Spleen (tissue), 11 donors: ENCODE measurements around the gene LDLRAD4. TPM values are rescaled to one million over a fixed set of nuclear protein-coding genes. Genes with fewer than 3 reads are reported as not detected.
A peak's percentile ranks its signal among the peaks of the same experiment; 100 is the strongest.

Experiments
- DNase-seq: peaks from one replicate; pipeline ENCODE4 v3.0.0-alpha.2; 2020
- H3K27ac ChIP-seq, 8 donors: fragments of 200-600 bp; sonication (generic) in 7 of 8; 1 replicate in 4 of 8; 2 replicates in 4 of 8; pipeline versions ENCODE4 v1.5.0 to v1.8.0; 2016 to 2021; ENCODE audit warnings: inconsistent platforms in 4 of 8, mild to moderate bottlenecking in 4 of 8, moderate library complexity in 1 of 8
- H3K27me3 ChIP-seq, 7 donors: fragments of 200-600 bp; sonication (generic) in 6 of 7; replicated peaks in 1 of 7; 1 replicate in 4 of 7; 2 replicates in 3 of 7; pipeline versions ENCODE4 v1.5.0 to v1.8.0; 2016 to 2021; ENCODE audit warnings: inconsistent platforms in 3 of 7, mild to moderate bottlenecking in 1 of 7
- H3K36me3 ChIP-seq, 6 donors: fragments of 200-600 bp; sonication (generic) in 5 of 6; 1 replicate in 4 of 6; 2 replicates in 2 of 6; pipeline versions ENCODE4 v1.5.0 to v1.8.0; 2016 to 2021; ENCODE audit warnings: inconsistent platforms in 2 of 6
- H3K4me1 ChIP-seq, 6 donors: fragments of 200-600 bp; sonication (generic) in 5 of 6; 1 replicate in 3 of 6; 2 replicates in 3 of 6; pipeline versions ENCODE4 v1.5.0 to v1.8.0; 2016 to 2021; ENCODE audit warnings: inconsistent platforms in 3 of 6
- H3K4me3 ChIP-seq, 8 donors: fragments of 200-600 bp; sonication (generic) in 7 of 8; 1 replicate in 4 of 8; 2 replicates in 4 of 8; pipeline versions ENCODE4 v1.5.0 to v1.8.0; 2016 to 2021; ENCODE audit warnings: inconsistent platforms in 4 of 8, mild to moderate bottlenecking in 4 of 8, moderate library complexity in 2 of 8
- H3K9me3 ChIP-seq, 8 donors: fragments of 200-600 bp; sonication (generic) in 7 of 8; 1 replicate in 4 of 8; 2 replicates in 4 of 8; pipeline versions ENCODE4 v1.5.0 to v1.8.0; 2016 to 2021; ENCODE audit warnings: inconsistent platforms in 4 of 8
- CTCF ChIP-seq, 11 experiments: fragments of 200-600 bp in 7 of 11; fragments of 450-650 bp in 4 of 11; sonication (generic) in 4 of 11; IDR thresholded peaks in 8 of 11; conservative IDR thresholded peaks in 3 of 11; 1 replicate in 7 of 11; 2 replicates in 4 of 11; pipeline versions ENCODE4 v1.4.0 to v1.8.0; 2016 to 2021; ENCODE audit warnings: antibody characterized with exemption in 11 of 11, inconsistent platforms in 4 of 11, mild to moderate bottlenecking in 1 of 11
- POLR2A ChIP-seq, 3 donors: fragments of 450-650 bp; IDR thresholded peaks; one replicate each; pipeline ENCODE4 v1.5.1; 2017; ENCODE audit warnings: antibody characterized with exemption in 3 of 3, mild to moderate bottlenecking in 1 of 3
- POLR2AphosphoS5 ChIP-seq, 3 donors: sonication (generic); formaldehyde crosslinking; IDR thresholded peaks; one replicate each; pipeline ENCODE4 v1.5.1; 2017; ENCODE audit warnings: antibody characterized with exemption in 3 of 3
- WGBS, 5 donors: extraction: QIAGEN DNeasy Blood & Tissue Kit in 3 of 5; methylation state at CpG; one replicate each; pipeline versions ENCODE4 v1.1.5 to v1.1.7; 2013 to 2018; 5-methylcytosine and 5-hydroxymethylcytosine counted together
- intact Hi-C: fragments of 100-400 bp; cut with DNase I; formaldehyde crosslinking; loops from one replicate; pipeline ENCODE4 v1.15.0; 2023; ENCODE audit warnings: low total_unique reads
- polyA plus RNA-seq, 3 donors: library from polyadenylated mRNA; stranded (reverse); fragments of 200-250 nt; gene quantifications; one replicate each; pipeline ENCODE4 v1.2.1, GENCODE V29; 2013
- total RNA-seq, 7 donors: library from RNA; depleted of rRNA in 3 of 7; stranded (reverse); fragments of >200 nt in 3 of 7; fragmentation: NEBNext Ultra II Directional in 4 of 7; extraction: Animal tissue kit (Norgen Biotek cat#: 25700) in 4 of 7; gene quantifications; one replicate each; pipeline versions ENCODE4 v1.1.0 to v1.2.1, GENCODE V29; 2016 to 2021
- donor health status: healthy with polysubstance abuse.
- donor health status: DM: no; HTN: no; CAD: no; lungs with moderate emphysema.
- donor health status: DM: no; HTN: no; CAD: no.
- donor health status: Bipolar disorder and iron deficiency.
- donor health status: healthy.
- donor health status: DM: no; HTN: no; CAD: no.
- donor health status: DM: yes; HTN: yes; CAD: no.

Gene LDLRAD4
- total and polyA plus RNA-seq, 10 donors = 4.5 to 80.8 (median 46.4) TPM

- Histone ChIP-seq H3K4me3 (no peak overlapping the region), H3K36me3 (no peaks in the 10 kb centered on the region), H3K9me3 (no peaks in the 10 kb centered on the region), H3K27ac (no peak overlapping the region), H3K4me1 (peaks cover 0 to 11% (median 4%) of the 10 kb centered on the region in 6 donors), H3K27me3 (no peaks in the 10 kb centered on the region)
- WGBS, 5 donors = 74 to 84% (median 80%) methylated on average over 13 of the region's 13 CpGs
- intact Hi-C loops = no loop called here
- TF ChIP-seq CTCF (IDR thresholded peaks at IDR 0.05 in 8 of 11, conservative IDR thresholded peaks at IDR 0.05 in 3 of 11) = no peak
- no peak for TF ChIP-seq POLR2A (IDR thresholded peaks at IDR 0.05)
- DNase-seq = no peak
Observed at GRCh38 chr18:13653746-13654433, 435.3 kb downstream of the LDLRAD4 start.

- intact Hi-C loops = no loop called here
- Histone ChIP-seq H3K4me3 (no peak overlapping the region), H3K27me3 (no peaks in the 10 kb centered on the region), H3K36me3 (no peaks in the 10 kb centered on the region), H3K27ac (peak overlapping the region in 1 of 8 donors; percentile 35), H3K9me3 (no peaks in the 10 kb centered on the region), H3K4me1 (peaks cover 0 to 15% (median 6%) of the 10 kb centered on the region in 6 donors)
- no peak for TF ChIP-seq POLR2AphosphoS5 (IDR thresholded peaks at IDR 0.05)
- TF ChIP-seq CTCF (IDR thresholded peaks at IDR 0.05 in 8 of 11, conservative IDR thresholded peaks at IDR 0.05 in 3 of 11) = no peak
- TF ChIP-seq POLR2A (IDR thresholded peaks at IDR 0.05) = no peak
- no peak for DNase-seq
- WGBS, 5 donors = 65 to 81% (median 77%) methylated on average over 7 of the region's 7 CpGs
Observed at GRCh38 chr18:13657974-13658373, 439.4 kb downstream of the LDLRAD4 start.

GRCh38 chr18:13658436-13659204 is 440.1 kb downstream of the LDLRAD4 start:
- Histone ChIP-seq H3K27ac (peak overlapping the region in 1 of 8 donors; percentile 35), H3K9me3 (no peaks in the 10 kb centered on the region), H3K4me3 (no peak overlapping the region), H3K27me3 (no peaks in the 10 kb centered on the region), H3K4me1 (peaks cover 0 to 15% (median 6%) of the 10 kb centered on the region in 6 donors), H3K36me3 (peaks cover 0 to 6% (median 0%) of the 10 kb centered on the region in 6 donors)
- intact Hi-C loops = no loop called here
- no peak for DNase-seq
- no peak for TF ChIP-seq POLR2AphosphoS5 (IDR thresholded peaks at IDR 0.05)
- no peak for TF ChIP-seq POLR2A (IDR thresholded peaks at IDR 0.05)
- TF ChIP-seq CTCF (IDR thresholded peaks at IDR 0.05 in 8 of 11, conservative IDR thresholded peaks at IDR 0.05 in 3 of 11) = no peak
- 72 to 93% (median 83%) methylated on average over 8 of the region's 8 CpGs for WGBS, 5 donors

- H3K36me3 ChIP-seq = peaks cover 0 to 15% (median 0%) of the 10 kb centered on the region in 6 donors
- H3K27me3 ChIP-seq = no peaks in the 10 kb centered on the region
- H3K27ac ChIP-seq = no peak overlapping the region
- intact Hi-C loops = no loop called here
- WGBS, 5 donors = 71 to 97% (median 86%) methylated on average over 5 of the region's 5 CpGs
- no peak overlapping the region for H3K4me3 ChIP-seq
- H3K4me1 ChIP-seq = peaks cover 0 to 17% (median 6%) of the 10 kb centered on the region in 6 donors
- no peak for DNase-seq
- no peaks in the 10 kb centered on the region for H3K9me3 ChIP-seq
- TF ChIP-seq POLR2AphosphoS5 (IDR thresholded peaks at IDR 0.05) = no peak
- TF ChIP-seq CTCF (IDR thresholded peaks at IDR 0.05 in 8 of 11, conservative IDR thresholded peaks at IDR 0.05 in 3 of 11) = no peak
- TF ChIP-seq POLR2A (IDR thresholded peaks at IDR 0.05) = no peak
Observed at GRCh38 chr18:13660510-13660909, 441.9 kb downstream of the LDLRAD4 start.
